Mesothelial cell of epicardium (in vitro differentiated cells): ENCODE results near the gene EFNA4. TPM values are rescaled to one million over a fixed set of nuclear protein-coding genes. Genes with fewer than 3 reads are reported as not detected.

ENCODE experiments used
- DNase-seq, 2 experiments: peaks; one replicate each; pipeline ENCODE4 v3.0.0; 2021; ENCODE audit warnings: low spot score in 2 of 2; ENCODE audit not compliant: unreplicated experiment in 2 of 2
- H3K27ac Mint-ChIP-seq: 2 replicates; pipeline ENCODE4 v1.8.0; 2021; ENCODE audit warnings: mixed read lengths
- H3K27me3 Mint-ChIP-seq: 2 replicates; pipeline ENCODE4 v1.8.0; 2021; ENCODE audit warnings: low read depth, mixed read lengths
- H3K36me3 Mint-ChIP-seq: 2 replicates; pipeline ENCODE4 v1.8.0; 2021; ENCODE audit warnings: mixed read lengths
- H3K4me1 Mint-ChIP-seq: 2 replicates; pipeline ENCODE4 v1.8.0; 2021; ENCODE audit warnings: mixed read lengths
- H3K4me3 Mint-ChIP-seq: 2 replicates; pipeline ENCODE4 v1.8.0; 2021; ENCODE audit warnings: mild to moderate bottlenecking, moderate library complexity, mixed read lengths
- H3K9me3 Mint-ChIP-seq: 2 replicates; pipeline ENCODE4 v1.8.0; 2021; ENCODE audit warnings: mixed read lengths
- CTCF ChIP-seq: fragments of 200-600 bp; sonication (generic); IDR thresholded peaks from one replicate; pipeline ENCODE4 v1.5.0; 2021; ENCODE audit warnings: antibody characterized with exemption; ENCODE audit not compliant: unreplicated experiment
- total RNA-seq: library from RNA; stranded (reverse); gene quantifications from 3 replicates; pipeline ENCODE4 v1.2.1, GENCODE V29; 2021

EFNA4 gene
- total RNA-seq, 1 donor from 2014 or later: 31.2 TPM

- no peaks in the 10 kb centered on the region for H3K9me3 Mint-ChIP-seq
- H3K27ac Mint-ChIP-seq: no peak overlapping the region
- no peak for DNase-seq
- H3K36me3 Mint-ChIP-seq: no peaks in the 10 kb centered on the region
- no peak for TF ChIP-seq CTCF
- no peak overlapping the region for H3K4me3 Mint-ChIP-seq
- peaks cover 36% of the 10 kb centered on the region for H3K27me3 Mint-ChIP-seq
- peaks cover 25% of the 10 kb centered on the region for H3K4me1 Mint-ChIP-seq
Measured at GRCh38 chr1:155075535-155075934, 12.0 kb downstream of the EFNA4 start.

- Mint-ChIP-seq H3K36me3 (no peaks in the 10 kb centered on the region), H3K9me3 (no peaks in the 10 kb centered on the region), H3K27ac (no peak overlapping the region), H3K27me3 (peaks cover 42% of the 10 kb centered on the region), H3K4me3 (no peak overlapping the region), H3K4me1 (peaks cover 27% of the 10 kb centered on the region)
- no peak for DNase-seq
- TF ChIP-seq CTCF: no peak
Measured at GRCh38 chr1:155076371-155076770, 12.8 kb downstream of the EFNA4 start.

DNA sequence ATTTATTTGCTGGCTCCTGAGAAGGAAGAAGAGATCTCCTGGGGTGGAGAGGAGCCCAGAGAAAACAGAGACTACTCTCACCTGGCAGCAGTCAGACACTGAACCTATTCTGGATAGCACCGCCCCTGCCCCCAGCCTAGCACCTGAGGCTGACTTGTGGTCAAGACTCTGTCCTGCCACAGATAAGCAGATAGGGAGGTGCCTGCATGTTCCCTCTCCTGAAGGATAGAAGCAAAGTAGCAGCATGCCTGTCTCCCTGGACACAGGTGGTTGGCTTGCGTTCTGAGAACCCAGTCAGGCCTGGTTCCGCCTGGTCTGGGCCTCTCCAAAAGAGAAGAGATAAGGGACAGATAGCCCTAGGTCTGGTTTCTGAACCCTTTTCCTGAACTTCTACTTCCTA lies 13.8 kb downstream of the EFNA4 start:
- no peak for TF ChIP-seq CTCF
- peaks cover 40% of the 10 kb centered on the region for H3K27me3 Mint-ChIP-seq
- H3K4me3 Mint-ChIP-seq: peak overlapping the region; percentile 44
- peaks cover 25% of the 10 kb centered on the region for H3K4me1 Mint-ChIP-seq
- no peaks in the 10 kb centered on the region for H3K36me3 Mint-ChIP-seq
- DNase-seq: no peak
- no peak overlapping the region for H3K27ac Mint-ChIP-seq
- no peaks in the 10 kb centered on the region for H3K9me3 Mint-ChIP-seq

GRCh38 chr1:155077758-155078445 lies 14.4 kb downstream of the EFNA4 start:
- H3K27me3 Mint-ChIP-seq: peaks cover 39% of the 10 kb centered on the region
- H3K36me3 Mint-ChIP-seq: no peaks in the 10 kb centered on the region
- peaks cover 30% of the 10 kb centered on the region for H3K4me1 Mint-ChIP-seq
- H3K27ac Mint-ChIP-seq: no peak overlapping the region
- no peaks in the 10 kb centered on the region for H3K9me3 Mint-ChIP-seq
- no peak for TF ChIP-seq CTCF
- peak overlapping the region; percentile 81 for H3K4me3 Mint-ChIP-seq
- no peak for DNase-seq

DNA sequence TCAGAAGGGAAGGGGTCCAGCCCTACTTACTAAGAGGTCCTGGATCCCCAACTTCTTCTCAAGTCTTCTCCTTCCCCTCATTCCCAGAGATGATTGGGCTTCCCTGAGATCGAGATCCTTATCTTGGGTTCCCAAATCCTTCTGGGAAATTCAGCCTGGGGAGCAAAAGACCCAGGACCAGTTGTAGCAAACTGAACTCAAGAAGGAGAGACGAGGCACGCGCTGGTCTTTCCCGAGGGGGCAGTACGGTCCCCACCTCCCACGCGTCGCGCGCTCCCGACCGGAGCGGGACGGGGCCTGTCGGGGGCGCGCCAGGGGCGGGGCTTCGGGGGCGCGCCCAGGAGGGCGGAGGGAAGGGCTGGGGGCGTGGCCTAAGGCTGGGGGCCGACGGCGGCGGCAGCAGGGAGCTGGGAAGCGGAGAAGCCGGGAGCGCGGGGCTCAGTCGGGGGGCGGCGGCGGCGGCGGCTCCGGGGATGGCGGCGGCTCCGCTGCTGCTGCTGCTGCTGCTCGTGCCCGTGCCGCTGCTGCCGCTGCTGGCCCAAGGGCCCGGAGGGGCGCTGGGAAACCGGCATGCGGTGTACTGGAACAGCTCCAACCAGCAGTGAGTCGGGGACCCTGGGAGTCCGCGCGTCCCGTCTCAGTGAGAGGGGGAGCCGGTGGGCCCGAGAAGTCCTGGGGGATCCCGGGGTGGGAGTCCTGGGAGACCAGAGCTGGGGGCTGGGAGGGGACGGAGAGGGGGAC lies 15.1 kb downstream of the EFNA4 start, which contains the start of gene EFNA3:
TSS of gene EFNA3 (plus strand) at position 369 of the 741 bp plus-strand sequence. CDS start at position 474, 105 bp downstream.
- peak; percentile 80 to 89 for DNase-seq
- Mint-ChIP-seq H3K36me3 (no peaks in the 10 kb centered on the region), H3K4me1 (peaks cover 33% of the 10 kb centered on the region), H3K4me3 (peak within 1 kb of the TSS; percentile 81), H3K27me3 (peaks cover 40% of the 10 kb centered on the region), H3K27ac (peak within 1 kb of the TSS; percentile 14), H3K9me3 (no peaks in the 10 kb centered on the region)
- no peak for TF ChIP-seq CTCF
